Brain microvascular endothelial cell (primary cell): ENCODE results near the gene CCDC121.

Experiments
- DNase-seq: peaks from one replicate; pipeline ENCODE4 v3.0.0-alpha.2; 2020
- H3K27ac ChIP-seq: fragments of 250-450 bp; sonication (Bioruptor Pico); 2 replicates; pipeline ENCODE4 v1.5.1; 2020; ENCODE audit warnings: mild to moderate bottlenecking, moderate library complexity
- H3K27me3 ChIP-seq: fragments of 250-450 bp; sonication (Bioruptor Pico); replicated peaks from 2 replicates; pipeline ENCODE4 v1.5.1; 2020; ENCODE audit warnings: mild to moderate bottlenecking
- H3K36me3 ChIP-seq: fragments of 250-450 bp; sonication (Bioruptor Pico); replicated peaks from 2 replicates; pipeline ENCODE4 v1.5.1; 2020; ENCODE audit warnings: mild to moderate bottlenecking
- H3K4me3 ChIP-seq: 2 replicates; pipeline ENCODE4 v1.5.1; 2011; ENCODE audit warnings: low read depth, mild to moderate bottlenecking, control low read depth, low read length, moderate library complexity
- CTCF ChIP-seq: IDR thresholded peaks from 2 replicates; pipeline ENCODE4 v1.5.1; 2011; ENCODE audit warnings: low read depth, mild to moderate bottlenecking, moderate library complexity, low read length, control low read depth, inconsistent platforms; ENCODE audit errors: missing control alignments
- in situ Hi-C: cut with HindIII; loops from 2 replicates; pipeline ENCODE4 v1.10.0; 2017; ENCODE audit warnings: low sequenced_read_pairs, low pct_ligation_motif_present

The CCDC121 gene

GRCh38 chr2:27591745-27592144 lies 37.1 kb downstream of the CCDC121 start:
- in situ Hi-C loops = no loop called here
- Histone ChIP-seq H3K27me3 (no peaks in the 10 kb centered on the region), H3K4me3 (no peak overlapping the region), H3K36me3 (no peaks in the 10 kb centered on the region), H3K27ac (no peak overlapping the region)
- no peak for TF ChIP-seq CTCF
- no peak for DNase-seq

- TF ChIP-seq CTCF = no peak
- no peak for DNase-seq
- Histone ChIP-seq H3K4me3 (no peak overlapping the region), H3K36me3 (no peaks in the 10 kb centered on the region), H3K27ac (no peak overlapping the region), H3K27me3 (no peaks in the 10 kb centered on the region)
- in situ Hi-C loops = no loop called here
These were observed 40.5 kb downstream of the CCDC121 start for GRCh38 chr2:27588308-27588707.

GRCh38 chr2:27587025-27587424 lies 41.8 kb downstream of the CCDC121 start:
- in situ Hi-C loops = no loop called here
- no peak for TF ChIP-seq CTCF
- no peak for DNase-seq

GRCh38 chr2:27584597-27584996 lies 44.2 kb downstream of the CCDC121 start:
- no peaks in the 10 kb centered on the region for H3K27me3 ChIP-seq
- in situ Hi-C loops = no loop called here
- no peaks in the 10 kb centered on the region for H3K36me3 ChIP-seq
- no peak for TF ChIP-seq CTCF
- no peak overlapping the region for H3K27ac ChIP-seq
- H3K4me3 ChIP-seq = peak overlapping the region; percentile 15
- DNase-seq = no peak

More at GRCh38 chr2:27587025-27587424, 41.8 kb downstream of the CCDC121 start:
- Histone ChIP-seq H3K4me3 (no peak overlapping the region), H3K36me3 (no peaks in the 10 kb centered on the region), H3K27me3 (no peaks in the 10 kb centered on the region), H3K27ac (no peak overlapping the region)

GRCh38 chr2:27583390-27583915 lies 45.4 kb downstream of the CCDC121 start:
- no peak for DNase-seq
- no peaks in the 10 kb centered on the region for H3K36me3 ChIP-seq
- no peak for TF ChIP-seq CTCF
- H3K27ac ChIP-seq = peak overlapping the region; percentile 40
- in situ Hi-C loops = no loop called here
- peak overlapping the region; percentile 83 for H3K4me3 ChIP-seq
- no peaks in the 10 kb centered on the region for H3K27me3 ChIP-seq
